ENCODE data around the gene PILRA.

- TF ChIP-seq CTCF (IDR thresholded peaks at IDR 0.05) = no peak
- TF ChIP-seq POLR2A (IDR thresholded peaks at IDR 0.05) = no peak
Measured at GRCh38 chr7:100360135-100360854, 13.0 kb upstream of the PILRA start.

Data from uterus (tissue), 2 donors.